K562 (cell line): Measurements from ENCODE around the gene TMC4. TPM values are rescaled to one million over a fixed set of nuclear protein-coding genes. Genes with fewer than 3 reads are reported as not detected.
A peak's percentile ranks its signal among the peaks of the same experiment; 100 is the strongest.

Experiments used
- DDX20 ChIP-seq: fragments of 450-650 bp; IDR thresholded peaks from 2 replicates; pipeline ENCODE4 v1.6.1; 2016; ENCODE audit warnings: missing genetic modification characterization, low read depth, mild to moderate bottlenecking, missing compliant biosample characterization, moderate library complexity
- KDM2B ChIP-seq: fragments of 250-450 bp; sonication (Bioruptor Pico); IDR thresholded peaks from 2 replicates; pipeline ENCODE4 v1.8.0; 2021; ENCODE audit warnings: mild to moderate bottlenecking, moderate library complexity
- NCOA1 ChIP-seq: fragments of 450-650 bp; IDR thresholded peaks from 2 replicates; pipeline ENCODE4 v1.6.1; 2016; ENCODE audit warnings: low read depth
- SAP30 ChIP-seq: fragments of 200-600 bp; sonication (generic); IDR thresholded peaks from 2 replicates; pipeline ENCODE4 v1.6.1; 2012; ENCODE audit warnings: borderline replicate concordance, low read depth, mild to moderate bottlenecking, moderate library complexity, low read length, control low read depth, inconsistent platforms; ENCODE audit not compliant: insufficient read depth, poor library complexity, severe bottlenecking
- STAT5A ChIP-seq: IDR thresholded peaks from 2 replicates; pipeline ENCODE4 v1.6.1; 2012; ENCODE audit warnings: low read length, inconsistent platforms, borderline replicate concordance
- ZNF239 ChIP-seq: fragments of 250-450 bp; sonication (Bioruptor Pico); IDR thresholded peaks from 2 replicates; pipeline ENCODE4 v1.4.0; 2020; ENCODE audit warnings: mild to moderate bottlenecking
- ZNF263 ChIP-seq: sonication (generic); formaldehyde crosslinking; IDR thresholded peaks from 2 replicates; pipeline ENCODE4 v1.8.0; 2022; ENCODE audit warnings: mild to moderate bottlenecking, missing genetic modification reagents, borderline replicate concordance
- ZNF316 ChIP-seq: fragments of 450-650 bp; IDR thresholded peaks from 2 replicates; pipeline ENCODE4 v1.6.1; 2016
- ZNF696 ChIP-seq: fragments of 250-450 bp; sonication (Bioruptor Pico); conservative IDR thresholded peaks from 2 replicates; pipeline ENCODE4 v1.4.0; 2020; ENCODE audit warnings: mild to moderate bottlenecking, moderate library complexity
- ZNF764 ChIP-seq: fragments of 250-450 bp; sonication (Bioruptor Pico); IDR thresholded peaks from 2 replicates; pipeline ENCODE4 v1.4.0; 2020; ENCODE audit warnings: low read depth, mild to moderate bottlenecking, moderate library complexity
- ZNF766 ChIP-seq: fragments of 200-800 bp; sonication (Bioruptor generic); conservative IDR thresholded peaks from 2 replicates; pipeline ENCODE4 v1.6.1; 2016; ENCODE audit warnings: missing genetic modification characterization, missing compliant biosample characterization
- polyA plus RNA-seq, 8 experiments: library from polyadenylated mRNA; depleted of rRNA in 4 of 8; stranded (reverse) in 5 of 8; unstranded in 3 of 8; fragments of >200 nt; fragmentation: Nextera tagmentation in 2 of 8; fragmentation: Illumina TruSeq in 1 of 8; extraction: Ambion mirVana in 2 of 8; extraction: Trizol in 1 of 8; gene quantifications; 2 replicates each; pipeline versions ENCODE4 v1.2.1 to v1.2.3, GENCODE V29; 2011 to 2014; ENCODE audit warnings: inconsistent platforms in 1 of 8, missing spikeins in 1 of 8
- total RNA-seq, 7 experiments: library from RNA; depleted of rRNA in 6 of 7; stranded (reverse); fragments of >200 nt in 6 of 7; fragmentation: Illumina TruSeq in 2 of 7; extraction: Trizol in 2 of 7; gene quantifications; 2 replicates each; pipeline versions ENCODE4 v1.2.1 to v1.2.3, GENCODE V29; 2011 to 2021; ENCODE audit warnings: low replicate concordance in 1 of 7
- TF ChIP-seq, protein P1 (sequence below), 2 experiments: fragments of 450-650 bp in 1 of 2; sonication (generic) in 1 of 2; formaldehyde crosslinking in 1 of 2; IDR thresholded peaks; 2 replicates each; pipeline versions ENCODE4 v1.7.1 to v1.9.0; 2016 to 2022; ENCODE audit warnings: inconsistent platforms in 1 of 2, mild to moderate bottlenecking in 1 of 2, missing genetic modification reagents in 1 of 2
- TF ChIP-seq, protein P2 (sequence below), 2 experiments: fragments of 450-650 bp; IDR thresholded peaks; 2 replicates each; pipeline ENCODE4 v1.6.1; 2018; ENCODE audit warnings: mild to moderate bottlenecking in 2 of 2, low read depth in 1 of 2; ENCODE audit not compliant: partially characterized antibody in 2 of 2

Gene TMC4
- total and polyA plus RNA-seq, 9 of the 15 experiments (the other 6 are each of a cell fraction or from before 2014, with no cell fraction given): 0.12 to 0.79 (median 0.36) TPM; not detected in 2

DNA sequence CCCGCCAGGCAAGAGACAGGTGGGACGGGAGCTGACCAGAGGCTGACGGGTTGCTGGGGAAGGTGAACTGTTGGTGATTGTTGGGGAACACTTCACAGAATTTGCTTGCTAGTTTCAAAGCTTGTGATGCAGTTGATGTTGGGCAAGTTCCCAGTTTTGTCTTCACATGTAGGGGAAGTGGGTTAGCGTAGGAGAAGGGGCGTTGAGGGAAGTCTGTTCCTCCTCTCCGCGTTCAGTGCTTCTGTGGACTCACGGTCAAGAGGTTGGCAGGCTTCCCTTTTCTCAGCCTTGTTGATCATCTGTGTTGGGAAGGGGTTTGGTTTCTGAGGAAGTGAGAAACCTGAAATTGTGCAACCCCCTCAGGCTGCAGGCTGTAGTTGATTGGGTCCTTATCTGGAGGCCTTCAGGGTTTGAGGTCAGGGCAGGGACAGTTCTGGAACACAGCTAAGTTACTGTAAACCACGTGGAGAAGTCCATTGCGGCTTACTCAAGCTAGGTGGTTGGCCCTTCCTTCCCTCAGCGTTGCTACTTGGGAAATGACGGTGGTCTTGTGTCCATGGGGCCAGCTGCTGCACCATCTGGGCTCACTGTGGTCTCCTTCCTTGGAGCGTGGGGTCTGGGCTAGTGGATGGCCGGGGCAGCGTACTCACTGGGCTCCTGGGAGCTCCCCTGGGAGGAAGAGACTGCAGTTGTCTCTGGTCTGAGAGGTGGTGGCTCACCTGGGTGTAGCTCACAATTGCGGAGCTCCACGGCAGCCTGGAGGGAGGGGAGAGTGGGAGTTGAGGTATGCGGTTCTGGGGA, 35.2 kb upstream of the TMC4 start (continued):
- TF ChIP-seq ZNF263 (CRISPR knock-in tag) (no peak; the same call in 1 of the 2 replicates), ZNF766 (CRISPR knock-in tag) (peak; percentile 99), KDM2B (CRISPR knock-in tag) (no peak), ZNF696 (CRISPR knock-in tag) (no peak), DDX20 (tag) (no peak), SAP30 (no peak), ZNF316 (no peak), NCOA1 (peak; percentile 84), ZNF239 (CRISPR knock-in tag) (peak; percentile 16; the same call in 1 of the 2 replicates), ZNF764 (peak; percentile 59; the same call in 1 of the 2 replicates), STAT5A (peak; percentile 85)
- TF ChIP-seq, protein P1, sequence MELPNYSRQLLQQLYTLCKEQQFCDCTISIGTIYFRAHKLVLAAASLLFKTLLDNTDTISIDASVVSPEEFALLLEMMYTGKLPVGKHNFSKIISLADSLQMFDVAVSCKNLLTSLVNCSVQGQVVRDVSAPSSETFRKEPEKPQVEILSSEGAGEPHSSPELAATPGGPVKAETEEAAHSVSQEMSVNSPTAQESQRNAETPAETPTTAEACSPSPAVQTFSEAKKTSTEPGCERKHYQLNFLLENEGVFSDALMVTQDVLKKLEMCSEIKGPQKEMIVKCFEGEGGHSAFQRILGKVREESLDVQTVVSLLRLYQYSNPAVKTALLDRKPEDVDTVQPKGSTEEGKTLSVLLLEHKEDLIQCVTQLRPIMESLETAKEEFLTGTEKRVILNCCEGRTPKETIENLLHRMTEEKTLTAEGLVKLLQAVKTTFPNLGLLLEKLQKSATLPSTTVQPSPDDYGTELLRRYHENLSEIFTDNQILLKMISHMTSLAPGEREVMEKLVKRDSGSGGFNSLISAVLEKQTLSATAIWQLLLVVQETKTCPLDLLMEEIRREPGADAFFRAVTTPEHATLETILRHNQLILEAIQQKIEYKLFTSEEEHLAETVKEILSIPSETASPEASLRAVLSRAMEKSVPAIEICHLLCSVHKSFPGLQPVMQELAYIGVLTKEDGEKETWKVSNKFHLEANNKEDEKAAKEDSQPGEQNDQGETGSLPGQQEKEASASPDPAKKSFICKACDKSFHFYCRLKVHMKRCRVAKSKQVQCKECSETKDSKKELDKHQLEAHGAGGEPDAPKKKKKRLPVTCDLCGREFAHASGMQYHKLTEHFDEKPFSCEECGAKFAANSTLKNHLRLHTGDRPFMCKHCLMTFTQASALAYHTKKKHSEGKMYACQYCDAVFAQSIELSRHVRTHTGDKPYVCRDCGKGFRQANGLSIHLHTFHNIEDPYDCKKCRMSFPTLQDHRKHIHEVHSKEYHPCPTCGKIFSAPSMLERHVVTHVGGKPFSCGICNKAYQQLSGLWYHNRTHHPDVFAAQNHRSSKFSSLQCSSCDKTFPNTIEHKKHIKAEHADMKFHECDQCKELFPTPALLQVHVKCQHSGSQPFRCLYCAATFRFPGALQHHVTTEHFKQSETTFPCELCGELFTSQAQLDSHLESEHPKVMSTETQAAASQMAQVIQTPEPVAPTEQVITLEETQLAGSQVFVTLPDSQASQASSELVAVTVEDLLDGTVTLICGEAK (IDR thresholded peaks at IDR 0.05): 0 out of 2 replicates have a peak, but pooled peaks have one; percentile 22
- TF ChIP-seq, protein P1 (CRISPR knock-in tag; IDR thresholded peaks at IDR 0.05): no peak
- TF ChIP-seq, protein P2, sequence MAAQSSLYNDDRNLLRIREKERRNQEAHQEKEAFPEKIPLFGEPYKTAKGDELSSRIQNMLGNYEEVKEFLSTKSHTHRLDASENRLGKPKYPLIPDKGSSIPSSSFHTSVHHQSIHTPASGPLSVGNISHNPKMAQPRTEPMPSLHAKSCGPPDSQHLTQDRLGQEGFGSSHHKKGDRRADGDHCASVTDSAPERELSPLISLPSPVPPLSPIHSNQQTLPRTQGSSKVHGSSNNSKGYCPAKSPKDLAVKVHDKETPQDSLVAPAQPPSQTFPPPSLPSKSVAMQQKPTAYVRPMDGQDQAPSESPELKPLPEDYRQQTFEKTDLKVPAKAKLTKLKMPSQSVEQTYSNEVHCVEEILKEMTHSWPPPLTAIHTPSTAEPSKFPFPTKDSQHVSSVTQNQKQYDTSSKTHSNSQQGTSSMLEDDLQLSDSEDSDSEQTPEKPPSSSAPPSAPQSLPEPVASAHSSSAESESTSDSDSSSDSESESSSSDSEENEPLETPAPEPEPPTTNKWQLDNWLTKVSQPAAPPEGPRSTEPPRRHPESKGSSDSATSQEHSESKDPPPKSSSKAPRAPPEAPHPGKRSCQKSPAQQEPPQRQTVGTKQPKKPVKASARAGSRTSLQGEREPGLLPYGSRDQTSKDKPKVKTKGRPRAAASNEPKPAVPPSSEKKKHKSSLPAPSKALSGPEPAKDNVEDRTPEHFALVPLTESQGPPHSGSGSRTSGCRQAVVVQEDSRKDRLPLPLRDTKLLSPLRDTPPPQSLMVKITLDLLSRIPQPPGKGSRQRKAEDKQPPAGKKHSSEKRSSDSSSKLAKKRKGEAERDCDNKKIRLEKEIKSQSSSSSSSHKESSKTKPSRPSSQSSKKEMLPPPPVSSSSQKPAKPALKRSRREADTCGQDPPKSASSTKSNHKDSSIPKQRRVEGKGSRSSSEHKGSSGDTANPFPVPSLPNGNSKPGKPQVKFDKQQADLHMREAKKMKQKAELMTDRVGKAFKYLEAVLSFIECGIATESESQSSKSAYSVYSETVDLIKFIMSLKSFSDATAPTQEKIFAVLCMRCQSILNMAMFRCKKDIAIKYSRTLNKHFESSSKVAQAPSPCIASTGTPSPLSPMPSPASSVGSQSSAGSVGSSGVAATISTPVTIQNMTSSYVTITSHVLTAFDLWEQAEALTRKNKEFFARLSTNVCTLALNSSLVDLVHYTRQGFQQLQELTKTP (IDR thresholded peaks at IDR 0.05; ENCODE audit: low read depth in 1 of 2, partially characterized antibody in 2 of 2): peak in 1 of 2 experiments; percentile 60
